GM12865 (cell line): ENCODE measurements around the gene PPP1R15A.
A peak's percentile ranks its signal among the peaks of the same experiment; 100 is the strongest.

ENCODE experiments used
- DNase-seq: peaks from one replicate; pipeline ENCODE4 v3.0.0; 2010; ENCODE audit warnings: low read depth
- H3K4me3 ChIP-seq: 2 replicates; pipeline ENCODE4 v1.5.1; 2011; ENCODE audit warnings: mild to moderate bottlenecking, low read depth, low read length, control low read depth
- TF ChIP-seq, protein P1 (sequence below): IDR thresholded peaks from 2 replicates; pipeline ENCODE4 v1.5.1; 2011; ENCODE audit warnings: low read length, control low read depth, low read depth, inconsistent platforms; ENCODE audit not compliant: insufficient read depth; ENCODE audit errors: missing control alignments

The PPP1R15A gene

GRCh38 chr19:48856921-48857320, 15.3 kb upstream of the PPP1R15A start:
- no peak for DNase-seq
- TF ChIP-seq, protein P1, sequence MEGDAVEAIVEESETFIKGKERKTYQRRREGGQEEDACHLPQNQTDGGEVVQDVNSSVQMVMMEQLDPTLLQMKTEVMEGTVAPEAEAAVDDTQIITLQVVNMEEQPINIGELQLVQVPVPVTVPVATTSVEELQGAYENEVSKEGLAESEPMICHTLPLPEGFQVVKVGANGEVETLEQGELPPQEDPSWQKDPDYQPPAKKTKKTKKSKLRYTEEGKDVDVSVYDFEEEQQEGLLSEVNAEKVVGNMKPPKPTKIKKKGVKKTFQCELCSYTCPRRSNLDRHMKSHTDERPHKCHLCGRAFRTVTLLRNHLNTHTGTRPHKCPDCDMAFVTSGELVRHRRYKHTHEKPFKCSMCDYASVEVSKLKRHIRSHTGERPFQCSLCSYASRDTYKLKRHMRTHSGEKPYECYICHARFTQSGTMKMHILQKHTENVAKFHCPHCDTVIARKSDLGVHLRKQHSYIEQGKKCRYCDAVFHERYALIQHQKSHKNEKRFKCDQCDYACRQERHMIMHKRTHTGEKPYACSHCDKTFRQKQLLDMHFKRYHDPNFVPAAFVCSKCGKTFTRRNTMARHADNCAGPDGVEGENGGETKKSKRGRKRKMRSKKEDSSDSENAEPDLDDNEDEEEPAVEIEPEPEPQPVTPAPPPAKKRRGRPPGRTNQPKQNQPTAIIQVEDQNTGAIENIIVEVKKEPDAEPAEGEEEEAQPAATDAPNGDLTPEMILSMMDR, result no peak
- H3K4me3 ChIP-seq, result no peak overlapping the region

GRCh38 chr19:48858984-48859710, 13.1 kb upstream of the PPP1R15A start:
- TF ChIP-seq, protein P1, result no peak
- peak overlapping the region; percentile 22 for H3K4me3 ChIP-seq
- peak; percentile 71 for DNase-seq

GRCh38 chr19:48859711-48860572, 12.3 kb upstream of the PPP1R15A start:
- peak; percentile 59 for DNase-seq
- TF ChIP-seq, protein P1, result no peak
- H3K4me3 ChIP-seq, result no peak overlapping the region

DNA sequence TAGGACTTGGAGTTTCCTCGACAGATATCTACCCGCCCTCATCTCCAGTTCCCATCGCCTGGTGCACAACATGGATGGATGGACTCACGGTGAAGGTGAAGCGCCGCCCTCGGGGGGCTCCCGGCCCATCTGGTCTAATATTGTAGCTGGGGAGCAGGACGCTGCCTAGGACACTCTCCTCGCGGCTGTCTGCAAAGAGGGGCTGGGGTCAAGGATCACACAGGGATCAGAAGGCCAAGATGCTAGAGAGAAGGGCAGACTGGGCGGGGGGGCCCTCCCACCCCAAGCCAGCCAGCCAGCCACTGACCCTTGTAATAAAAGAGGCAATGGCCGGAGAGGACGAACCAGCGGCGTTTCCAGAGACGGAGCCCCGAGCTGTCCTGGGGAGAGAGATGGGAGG, 10.9 kb upstream of the PPP1R15A start:
- TF ChIP-seq, protein P1, result no peak

GRCh38 chr19:48862827-48863226, 9.4 kb upstream of the PPP1R15A start:
- H3K4me3 ChIP-seq, result no peak overlapping the region
- TF ChIP-seq, protein P1, result no peak
- no peak for DNase-seq

More for the DNA sequence above, 10.9 kb upstream of the PPP1R15A start:
- no peak overlapping the region for H3K4me3 ChIP-seq
- no peak for DNase-seq

DNA sequence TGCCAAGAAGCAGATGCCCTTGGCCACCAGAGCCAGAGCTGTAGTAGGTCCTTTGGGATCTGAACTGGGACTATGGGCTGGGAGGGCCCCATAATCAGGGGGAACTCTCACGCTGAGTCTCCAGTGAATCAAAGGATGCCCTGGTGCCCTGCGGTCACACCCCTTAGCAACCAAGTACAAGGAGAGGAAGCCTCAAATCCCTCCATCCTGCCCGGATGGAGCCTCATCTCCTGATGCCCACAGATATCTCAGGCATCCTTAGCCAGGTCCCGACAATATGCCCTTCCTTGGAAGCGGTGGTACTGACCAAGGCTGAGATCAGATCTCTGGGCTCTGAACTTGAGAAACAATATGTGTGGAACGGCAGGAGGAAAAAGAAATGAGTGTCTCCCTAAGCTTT, 5.5 kb upstream of the PPP1R15A start:
- no peak for DNase-seq
- TF ChIP-seq, protein P1, result no peak
- no peak overlapping the region for H3K4me3 ChIP-seq
